ENCODE results near the gene PRMT5. TPM values are rescaled to one million over a fixed set of nuclear protein-coding genes. Genes with fewer than 3 reads are reported as not detected.

The PRMT5 gene
- total and polyA plus RNA-seq, 9 donors = 37.6 to 109 (median 65.4) TPM

DNA sequence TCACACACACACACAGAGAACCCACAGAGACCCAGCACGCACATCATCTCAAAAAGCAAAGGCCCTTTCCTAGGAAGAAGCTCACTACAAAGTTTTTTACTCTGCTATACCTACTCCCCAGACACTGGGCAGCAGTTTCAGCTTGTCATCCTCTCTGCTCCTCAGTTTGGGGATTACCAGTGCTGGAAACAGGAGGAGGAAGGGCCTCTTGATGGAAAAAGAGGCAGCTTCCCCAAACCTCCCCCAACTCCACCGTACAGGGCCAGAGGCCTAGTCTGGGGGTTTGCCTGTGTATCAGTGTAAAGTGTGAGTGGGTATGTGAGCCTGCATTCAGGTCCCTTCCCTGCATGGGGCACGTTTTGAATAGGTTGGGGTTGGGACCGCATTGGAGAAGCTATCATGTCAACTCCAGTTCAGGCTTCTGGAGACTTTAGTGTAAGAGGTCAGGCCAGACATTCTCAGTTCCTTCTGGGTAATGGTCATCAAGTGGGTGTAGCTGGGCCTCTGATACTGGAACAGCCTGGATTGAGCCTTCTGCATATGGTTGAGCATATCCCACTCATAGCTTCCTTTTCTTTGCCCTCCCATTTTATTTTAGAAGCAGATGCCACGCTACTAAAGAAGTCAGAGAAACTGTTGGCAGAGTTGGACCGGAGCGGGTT, 45.0 kb downstream of the PRMT5 start:
- no peaks in the 10 kb centered on the region for H3K9me3 ChIP-seq
- WGBS, 3 donors = 84 to 88% (median 85%) methylated on average over 7 of the region's 7 CpGs
- H3K36me3 ChIP-seq = no peaks in the 10 kb centered on the region
- H3K27me3 ChIP-seq = no peaks in the 10 kb centered on the region
- no peak overlapping the region for H3K27ac ChIP-seq
- DNase-seq = no peak
- H3K4me1 ChIP-seq (ENCODE audit: insufficient read depth) = peaks cover 8% of the 10 kb centered on the region
- intact Hi-C loops (cut with DNase I) = no loop called here
- TF ChIP-seq POLR2A (IDR thresholded peaks at IDR 0.05) (no peak), EP300 (IDR thresholded peaks at IDR 0.05) (no peak), CTCF (IDR thresholded peaks at IDR 0.05) (no peak)
- H3K4me3 ChIP-seq = no peak overlapping the region

- Histone ChIP-seq H3K9me3 (no peaks in the 10 kb centered on the region), H3K4me1 (ENCODE audit: insufficient read depth) (peaks cover 8% of the 10 kb centered on the region), H3K36me3 (no peaks in the 10 kb centered on the region), H3K4me3 (no peak within 1 kb of the TSS), H3K27me3 (no peaks in the 10 kb centered on the region), H3K27ac (no peak within 1 kb of the TSS)
- TF ChIP-seq EP300 (IDR thresholded peaks at IDR 0.05) = no peak
- TF ChIP-seq POLR2A (IDR thresholded peaks at IDR 0.05) = no peak
- WGBS, 3 donors = 15 to 27% (median 17%) methylated on average over 14 to 15 of the region's 15 CpGs
- DNase-seq = peak in 1 of 5 donors; percentile 36
- intact Hi-C loops (cut with DNase I) = no loop called here
Observed at GRCh38 chr14:22883173-22883976, 45.8 kb downstream of the PRMT5 start, which contains the start of gene REM2. REM2 (plus strand) TSS chr14:22883222; CDS start chr14:22883288, 66 bp downstream.

GRCh38 chr14:22882529-22883172, 46.5 kb downstream of the PRMT5 start:
- Histone ChIP-seq H3K4me3 (no peak overlapping the region), H3K4me1 (ENCODE audit: insufficient read depth) (peaks cover 3% of the 10 kb centered on the region), H3K27ac (no peak overlapping the region), H3K9me3 (no peaks in the 10 kb centered on the region), H3K36me3 (no peaks in the 10 kb centered on the region), H3K27me3 (no peaks in the 10 kb centered on the region)
- TF ChIP-seq EP300 (IDR thresholded peaks at IDR 0.05) (no peak), CTCF (IDR thresholded peaks at IDR 0.05) (no peak), POLR2A (IDR thresholded peaks at IDR 0.05) (no peak)
- intact Hi-C loops (cut with DNase I) = no loop called here
- DNase-seq = peak in 3 of 5 donors; percentile 32 to 56 (median 47)
- 10 to 17% (median 12%) methylated on average over 6 of the region's 6 CpGs for WGBS, 3 donors

GRCh38 chr14:22882064-22882463, 47.1 kb downstream of the PRMT5 start:
- DNase-seq = no peak
- intact Hi-C loops (cut with DNase I) = no loop called here
- WGBS, 3 donors = 25 to 31% (median 26%) methylated on average over 7 of the region's 7 CpGs
- Histone ChIP-seq H3K4me3 (no peak overlapping the region), H3K4me1 (ENCODE audit: insufficient read depth) (peaks cover 2% of the 10 kb centered on the region), H3K27ac (no peak overlapping the region), H3K36me3 (no peaks in the 10 kb centered on the region), H3K27me3 (no peaks in the 10 kb centered on the region), H3K9me3 (no peaks in the 10 kb centered on the region)
- TF ChIP-seq POLR2A (IDR thresholded peaks at IDR 0.05) (no peak), CTCF (IDR thresholded peaks at IDR 0.05) (no peak), EP300 (IDR thresholded peaks at IDR 0.05) (no peak)

Data from ovary (tissue), 9 donors.